SHP77 (cell line): ENCODE measurements around the gene TOM1L2.
"Not testable (repeated sequence)": the region's sequence is repeated elsewhere in the genome, so short reads cannot be mapped to it uniquely, and the experiment has no call there.

Experiments
- DNase-seq, 2 experiments: peaks; one replicate each; lab custom pipeline; 2025; lab: John Stamatoyannopoulos, UW

The TOM1L2 gene

GRCh38 chr17:17943281-17943984, 28.8 kb downstream of the TOM1L2 start:
- DNase-seq = no peak

GRCh38 chr17:17942846-17943245, 29.4 kb downstream of the TOM1L2 start:
- DNase-seq = no peak

GRCh38 chr17:17941015-17941414, 31.2 kb downstream of the TOM1L2 start:
- DNase-seq = no peak

GRCh38 chr17:17940441-17940911, 31.7 kb downstream of the TOM1L2 start:
- DNase-seq = no peak

GRCh38 chr17:17939941-17940340, 32.3 kb downstream of the TOM1L2 start:
- not testable (repeated sequence) for DNase-seq

- DNase-seq = no peak
Measured at GRCh38 chr17:17938388-17939107, 33.7 kb downstream of the TOM1L2 start.

GRCh38 chr17:17937958-17938357, 34.2 kb downstream of the TOM1L2 start:
- no peak for DNase-seq

- DNase-seq = no peak
Measured at GRCh38 chr17:17937201-17937853, 34.9 kb downstream of the TOM1L2 start.

- no peak for DNase-seq
Measured at GRCh38 chr17:17935321-17936271, 36.6 kb downstream of the TOM1L2 start.

GRCh38 chr17:17934806-17935205, 37.4 kb downstream of the TOM1L2 start:
- no peak for DNase-seq

- DNase-seq = no peak
Measured at GRCh38 chr17:17934214-17934613, 38.0 kb downstream of the TOM1L2 start.

GRCh38 chr17:17933775-17934174, 38.4 kb downstream of the TOM1L2 start:
- no peak for DNase-seq

GRCh38 chr17:17931159-17931558, 41.0 kb downstream of the TOM1L2 start:
- no peak for DNase-seq

- no peak for DNase-seq
Measured at GRCh38 chr17:17930674-17931073, 41.5 kb downstream of the TOM1L2 start.

- DNase-seq = no peak
Measured at GRCh38 chr17:17929655-17930380, 42.4 kb downstream of the TOM1L2 start.

- no peak for DNase-seq
Measured at GRCh38 chr17:17928398-17929287, 43.6 kb downstream of the TOM1L2 start.

GRCh38 chr17:17926840-17927449, 45.3 kb downstream of the TOM1L2 start:
- DNase-seq = no peak

GRCh38 chr17:17926036-17926435, 46.2 kb downstream of the TOM1L2 start:
- no peak for DNase-seq

- DNase-seq = no peak
Measured at GRCh38 chr17:17924857-17925250, 47.3 kb downstream of the TOM1L2 start.
